ENCODE results near the gene ETV6.

GRCh38 chr12:11631288-11631687 is 18.2 kb upstream of the ETV6 start:
- TF ChIP-seq CTCF (IDR thresholded peaks at IDR 0.05) (no peak), POLR2AphosphoS5 (IDR thresholded peaks at IDR 0.05; ENCODE audit: insufficient read depth in 1 of 2, low read depth in 1 of 2) (no peak), POLR2A (IDR thresholded peaks at IDR 0.05) (no peak)

Data from vagina (tissue), 2 donors.